ENCODE measurements around the gene CSNK1G1.
A peak's percentile ranks its signal among the peaks of the same experiment; 100 is the strongest.

CSNK1G1 gene

GRCh38 chr15:64355944-64356709 lies at the start of gene CSNK1G1:
Gene CSNK1G1 (minus strand): TSS chr15:64356173. CDS start chr15:64300499, 55,674 bp downstream.
- no peaks in the 10 kb centered on the region for H4K20me1 ChIP-seq (ENCODE audit: low read depth, low read length)
- H3K27ac ChIP-seq (ENCODE audit: low read depth, low read length): peak within 1 kb of the TSS; percentile 65
- peak within 1 kb of the TSS; percentile 13 for H2AFZ ChIP-seq (ENCODE audit: low read depth, low read length, severe bottlenecking)
- H3K79me2 ChIP-seq (ENCODE audit: insufficient read depth, low read length): peaks cover 38% of the 10 kb centered on the region
- no peaks in the 10 kb centered on the region for H3K9me3 ChIP-seq (ENCODE audit: insufficient read depth, low read length)
- TF ChIP-seq EZH2phosphoT487 (conservative IDR thresholded peaks at IDR 0.05; ENCODE audit: low read length): no peak
- no peak for TF ChIP-seq CTCF (IDR thresholded peaks at IDR 0.05; ENCODE audit: insufficient read depth, low read length, poor library complexity, severe bottlenecking)
- H3K36me3 ChIP-seq (ENCODE audit: low read length): no peaks in the 10 kb centered on the region
- no peaks in the 10 kb centered on the region for H3K9me2 ChIP-seq (replicated peaks; ENCODE audit: insufficient read depth, low read length)
- H3K27me3 ChIP-seq (ENCODE audit: low read length): no peaks in the 10 kb centered on the region
- peak within 1 kb of the TSS; percentile 76 for H3K9ac ChIP-seq (ENCODE audit: low read length)
- peaks cover 30% of the 10 kb centered on the region for H3F3A ChIP-seq (ENCODE audit: insufficient read depth)
- peak within 1 kb of the TSS; percentile 94 for H3K4me2 ChIP-seq (ENCODE audit: low read depth, low read length, poor library complexity, severe bottlenecking)
- H3K4me3 ChIP-seq (ENCODE audit: insufficient read depth, low read length, poor library complexity, severe bottlenecking): peak within 1 kb of the TSS; percentile 86

- Histone ChIP-seq H3K27me3 (ENCODE audit: low read length) (no peaks in the 10 kb centered on the region), H4K20me1 (ENCODE audit: low read depth, low read length) (no peaks in the 10 kb centered on the region), H2AFZ (ENCODE audit: low read depth, low read length, severe bottlenecking) (no peak overlapping the region), H3K9me3 (ENCODE audit: insufficient read depth, low read length) (no peaks in the 10 kb centered on the region), H3K4me3 (ENCODE audit: insufficient read depth, low read length, poor library complexity, severe bottlenecking) (no peak overlapping the region), H3K36me3 (ENCODE audit: low read length) (0 out of 2 replicates have a peak, but pooled peaks cover 5% of the 10 kb centered on the region), H3K4me2 (ENCODE audit: low read depth, low read length, poor library complexity, severe bottlenecking) (no peak overlapping the region), H3K9ac (ENCODE audit: low read length) (no peak overlapping the region), H3K9me2 (replicated peaks; ENCODE audit: insufficient read depth, low read length) (no peaks in the 10 kb centered on the region), H3K79me2 (ENCODE audit: insufficient read depth, low read length) (no peaks in the 10 kb centered on the region), H3K27ac (ENCODE audit: low read depth, low read length) (no peak overlapping the region), H3F3A (ENCODE audit: insufficient read depth) (0 out of 2 replicates have a peak, but pooled peaks cover 3% of the 10 kb centered on the region)
- TF ChIP-seq CTCF (IDR thresholded peaks at IDR 0.05; ENCODE audit: insufficient read depth, low read length, poor library complexity, severe bottlenecking) (no peak), EZH2phosphoT487 (conservative IDR thresholded peaks at IDR 0.05; ENCODE audit: low read length) (no peak)
These were observed 44.6 kb upstream of the CSNK1G1 start for GRCh38 chr15:64400583-64400982.

- Histone ChIP-seq H3K9ac (ENCODE audit: low read length) (no peak overlapping the region), H3K27me3 (ENCODE audit: low read length) (no peaks in the 10 kb centered on the region), H4K20me1 (ENCODE audit: low read depth, low read length) (no peaks in the 10 kb centered on the region), H3K36me3 (ENCODE audit: low read length) (peaks cover 9% of the 10 kb centered on the region; the same call in 1 of the 2 replicates), H3K9me3 (ENCODE audit: insufficient read depth, low read length) (no peaks in the 10 kb centered on the region), H3K4me3 (ENCODE audit: insufficient read depth, low read length, poor library complexity, severe bottlenecking) (no peak overlapping the region), H2AFZ (ENCODE audit: low read depth, low read length, severe bottlenecking) (no peak overlapping the region), H3F3A (ENCODE audit: insufficient read depth) (0 out of 2 replicates have a peak, but pooled peaks cover 3% of the 10 kb centered on the region), H3K9me2 (replicated peaks; ENCODE audit: insufficient read depth, low read length) (no peaks in the 10 kb centered on the region), H3K79me2 (ENCODE audit: insufficient read depth, low read length) (no peaks in the 10 kb centered on the region), H3K4me2 (ENCODE audit: low read depth, low read length, poor library complexity, severe bottlenecking) (no peak overlapping the region), H3K27ac (ENCODE audit: low read depth, low read length) (no peak overlapping the region)
- TF ChIP-seq EZH2phosphoT487 (conservative IDR thresholded peaks at IDR 0.05; ENCODE audit: low read length) (no peak), CTCF (IDR thresholded peaks at IDR 0.05; ENCODE audit: insufficient read depth, low read length, poor library complexity, severe bottlenecking) (no peak)
These were observed 42.6 kb upstream of the CSNK1G1 start for GRCh38 chr15:64398575-64398974.
